Spleen (tissue), 7 donors: ENCODE measurements around the gene FZD2.

Experiments
- POLR2A ChIP-seq, 3 donors: fragments of 450-650 bp; IDR thresholded peaks; one replicate each; pipeline ENCODE4 v1.5.1; 2017; ENCODE audit warnings: antibody characterized with exemption in 3 of 3, mild to moderate bottlenecking in 1 of 3
- POLR2AphosphoS5 ChIP-seq, 3 donors: sonication (generic); formaldehyde crosslinking; IDR thresholded peaks; one replicate each; pipeline ENCODE4 v1.5.1; 2017; ENCODE audit warnings: antibody characterized with exemption in 3 of 3
- TF ChIP-seq, protein P1 (sequence below), 11 experiments: fragments of 200-600 bp in 7 of 11; fragments of 450-650 bp in 4 of 11; sonication (generic) in 4 of 11; IDR thresholded peaks in 8 of 11; conservative IDR thresholded peaks in 3 of 11; 1 replicate in 7 of 11; 2 replicates in 4 of 11; pipeline versions ENCODE4 v1.4.0 to v1.8.0; 2016 to 2021; ENCODE audit warnings: antibody characterized with exemption in 11 of 11, inconsistent platforms in 4 of 11, mild to moderate bottlenecking in 1 of 11
- donor health status: DM: no; HTN: no; CAD: no; lungs with moderate emphysema.
- donor health status: DM: no; HTN: no; CAD: no.
- donor health status: DM: no; HTN: no; CAD: no.

DNA sequence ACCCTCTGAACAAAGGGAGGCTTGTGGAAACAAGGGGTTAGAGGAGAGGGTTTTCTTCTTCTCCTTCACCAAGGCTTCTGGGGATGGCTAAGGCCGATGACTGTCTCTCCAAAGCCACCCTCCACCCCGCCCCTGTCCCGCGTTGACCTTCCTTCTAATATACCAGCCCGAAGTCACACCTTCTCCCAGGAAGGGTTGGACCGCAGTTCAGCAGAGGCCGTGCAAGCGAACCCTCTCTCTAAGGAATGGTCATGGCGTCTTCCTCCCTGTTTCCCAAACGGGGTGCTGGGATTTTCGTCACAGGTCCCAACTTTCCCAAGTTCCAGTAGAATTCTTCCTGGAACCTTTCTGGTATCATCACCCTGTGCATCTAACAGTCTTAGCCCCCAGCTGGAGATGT, 49.4 kb downstream of the FZD2 start:
- TF ChIP-seq, protein P1, sequence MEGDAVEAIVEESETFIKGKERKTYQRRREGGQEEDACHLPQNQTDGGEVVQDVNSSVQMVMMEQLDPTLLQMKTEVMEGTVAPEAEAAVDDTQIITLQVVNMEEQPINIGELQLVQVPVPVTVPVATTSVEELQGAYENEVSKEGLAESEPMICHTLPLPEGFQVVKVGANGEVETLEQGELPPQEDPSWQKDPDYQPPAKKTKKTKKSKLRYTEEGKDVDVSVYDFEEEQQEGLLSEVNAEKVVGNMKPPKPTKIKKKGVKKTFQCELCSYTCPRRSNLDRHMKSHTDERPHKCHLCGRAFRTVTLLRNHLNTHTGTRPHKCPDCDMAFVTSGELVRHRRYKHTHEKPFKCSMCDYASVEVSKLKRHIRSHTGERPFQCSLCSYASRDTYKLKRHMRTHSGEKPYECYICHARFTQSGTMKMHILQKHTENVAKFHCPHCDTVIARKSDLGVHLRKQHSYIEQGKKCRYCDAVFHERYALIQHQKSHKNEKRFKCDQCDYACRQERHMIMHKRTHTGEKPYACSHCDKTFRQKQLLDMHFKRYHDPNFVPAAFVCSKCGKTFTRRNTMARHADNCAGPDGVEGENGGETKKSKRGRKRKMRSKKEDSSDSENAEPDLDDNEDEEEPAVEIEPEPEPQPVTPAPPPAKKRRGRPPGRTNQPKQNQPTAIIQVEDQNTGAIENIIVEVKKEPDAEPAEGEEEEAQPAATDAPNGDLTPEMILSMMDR (IDR thresholded peaks at IDR 0.05 in 8 of 11, conservative IDR thresholded peaks at IDR 0.05 in 3 of 11), result no peak
- TF ChIP-seq POLR2AphosphoS5 (IDR thresholded peaks at IDR 0.05) (no peak), POLR2A (IDR thresholded peaks at IDR 0.05) (no peak)
